ENCODE measurements around the gene ZBTB46.

ZBTB46 gene

GRCh38 chr20:63698739-63699465 lies 132.2 kb downstream of the ZBTB46 start:
- Histone ChIP-seq H3K9ac (ENCODE audit: low read depth, low read length) (no peak overlapping the region), H3K4me3 (ENCODE audit: low read length) (no peak overlapping the region), H3K27ac (ENCODE audit: low read depth, low read length) (peak overlapping the region; percentile 63), H3K36me3 (ENCODE audit: insufficient read depth, low read length) (0 out of 2 replicates have a peak, but pooled peaks cover 3% of the 10 kb centered on the region), H3K9me3 (ENCODE audit: insufficient read depth, low read depth, low read length) (no peaks in the 10 kb centered on the region), H3K4me1 (ENCODE audit: insufficient read depth, low read length) (peaks cover 8% of the 10 kb centered on the region), H3K27me3 (ENCODE audit: insufficient read depth, low read length) (no peaks in the 10 kb centered on the region)
- 50% methylated on average over 19 of the region's 19 CpGs for WGBS

- no peak overlapping the region; the same call in 1 of the 2 replicates for H3K9ac ChIP-seq (ENCODE audit: low read depth, low read length)
- no peaks in the 10 kb centered on the region for H3K27me3 ChIP-seq (ENCODE audit: insufficient read depth, low read length)
- 0 out of 2 replicates have a peak, but pooled peaks cover 6% of the 10 kb centered on the region for H3K36me3 ChIP-seq (ENCODE audit: insufficient read depth, low read length)
- WGBS = 91% methylated on average over 40 of the region's 40 CpGs
- H3K9me3 ChIP-seq (ENCODE audit: insufficient read depth, low read depth, low read length) = no peaks in the 10 kb centered on the region
- no peak overlapping the region for H3K4me3 ChIP-seq (ENCODE audit: low read length)
- no peak overlapping the region for H3K27ac ChIP-seq (ENCODE audit: low read depth, low read length)
- H3K4me1 ChIP-seq (ENCODE audit: insufficient read depth, low read length) = peaks cover 8% of the 10 kb centered on the region
These were observed 133.1 kb downstream of the ZBTB46 start for GRCh38 chr20:63697868-63698545.

- H3K9ac ChIP-seq (ENCODE audit: low read depth, low read length) = no peak overlapping the region
- H3K4me3 ChIP-seq (ENCODE audit: low read length) = no peak overlapping the region
- 87% methylated on average over 7 of the region's 7 CpGs for WGBS
- H3K27me3 ChIP-seq (ENCODE audit: insufficient read depth, low read length) = no peaks in the 10 kb centered on the region
- H3K9me3 ChIP-seq (ENCODE audit: insufficient read depth, low read depth, low read length) = no peaks in the 10 kb centered on the region
- H3K4me1 ChIP-seq (ENCODE audit: insufficient read depth, low read length) = peaks cover 8% of the 10 kb centered on the region
- no peak overlapping the region for H3K27ac ChIP-seq (ENCODE audit: low read depth, low read length)
- H3K36me3 ChIP-seq (ENCODE audit: insufficient read depth, low read length) = 0 out of 2 replicates have a peak, but pooled peaks cover 6% of the 10 kb centered on the region
These were observed 133.7 kb downstream of the ZBTB46 start for GRCh38 chr20:63697357-63697867.

- Histone ChIP-seq H3K27me3 (ENCODE audit: insufficient read depth, low read length) (no peaks in the 10 kb centered on the region), H3K9me3 (ENCODE audit: insufficient read depth, low read depth, low read length) (no peaks in the 10 kb centered on the region), H3K4me1 (ENCODE audit: insufficient read depth, low read length) (peaks cover 8% of the 10 kb centered on the region), H3K4me3 (ENCODE audit: low read length) (peak within 1 kb of the TSS; percentile 36), H3K36me3 (ENCODE audit: insufficient read depth, low read length) (0 out of 2 replicates have a peak, but pooled peaks cover 6% of the 10 kb centered on the region), H3K27ac (ENCODE audit: low read depth, low read length) (peak within 1 kb of the TSS; percentile 25; the same call in 1 of the 2 replicates), H3K9ac (ENCODE audit: low read depth, low read length) (peak within 1 kb of the TSS; percentile 38)
- 70% methylated on average over 52 of the region's 52 CpGs for WGBS
These were observed 134.3 kb downstream of the ZBTB46 start, which contains the start of gene TNFRSF6B for GRCh38 chr20:63696628-63697356. Gene TNFRSF6B (plus strand): TSS chr20:63696652. CDS start chr20:63696768, 116 bp downstream.

GRCh38 chr20:63696306-63696627 lies 134.8 kb downstream of the ZBTB46 start:
- Histone ChIP-seq H3K9ac (ENCODE audit: low read depth, low read length) (no peak overlapping the region), H3K27ac (ENCODE audit: low read depth, low read length) (no peak overlapping the region; the same call in 1 of the 2 replicates), H3K4me3 (ENCODE audit: low read length) (peak overlapping the region; percentile 36; the same call in 1 of the 2 replicates), H3K4me1 (ENCODE audit: insufficient read depth, low read length) (peaks cover 8% of the 10 kb centered on the region), H3K36me3 (ENCODE audit: insufficient read depth, low read length) (0 out of 2 replicates have a peak, but pooled peaks cover 6% of the 10 kb centered on the region), H3K9me3 (ENCODE audit: insufficient read depth, low read depth, low read length) (no peaks in the 10 kb centered on the region), H3K27me3 (ENCODE audit: insufficient read depth, low read length) (no peaks in the 10 kb centered on the region)
- 49% methylated on average over 6 of the region's 6 CpGs for WGBS

- no peaks in the 10 kb centered on the region for H3K27me3 ChIP-seq (ENCODE audit: insufficient read depth, low read length)
- H3K27ac ChIP-seq (ENCODE audit: low read depth, low read length) = no peak overlapping the region; the same call in 1 of the 2 replicates
- no peak overlapping the region for H3K9ac ChIP-seq (ENCODE audit: low read depth, low read length)
- H3K36me3 ChIP-seq (ENCODE audit: insufficient read depth, low read length) = 0 out of 2 replicates have a peak, but pooled peaks cover 6% of the 10 kb centered on the region
- 90% methylated on average over 25 of the region's 25 CpGs for WGBS
- peaks cover 8% of the 10 kb centered on the region for H3K4me1 ChIP-seq (ENCODE audit: insufficient read depth, low read length)
- no peak overlapping the region for H3K4me3 ChIP-seq (ENCODE audit: low read length)
- H3K9me3 ChIP-seq (ENCODE audit: insufficient read depth, low read depth, low read length) = no peaks in the 10 kb centered on the region
These were observed 135.4 kb downstream of the ZBTB46 start for GRCh38 chr20:63695424-63696305.

GRCh38 chr20:63694584-63695423 lies 136.3 kb downstream of the ZBTB46 start:
- H3K36me3 ChIP-seq (ENCODE audit: insufficient read depth, low read length) = 0 out of 2 replicates have a peak, but pooled peaks cover 6% of the 10 kb centered on the region

GRCh38 chr20:63693733-63694583 lies 137.1 kb downstream of the ZBTB46 start:
- Histone ChIP-seq H3K4me3 (ENCODE audit: low read length) (no peak overlapping the region), H3K9ac (ENCODE audit: low read depth, low read length) (no peak overlapping the region), H3K27me3 (ENCODE audit: insufficient read depth, low read length) (no peaks in the 10 kb centered on the region), H3K36me3 (ENCODE audit: insufficient read depth, low read length) (0 out of 2 replicates have a peak, but pooled peaks cover 6% of the 10 kb centered on the region), H3K27ac (ENCODE audit: low read depth, low read length) (no peak overlapping the region), H3K9me3 (ENCODE audit: insufficient read depth, low read depth, low read length) (no peaks in the 10 kb centered on the region), H3K4me1 (ENCODE audit: insufficient read depth, low read length) (peaks cover 1% of the 10 kb centered on the region)
- WGBS = 93% methylated on average over 21 of the region's 21 CpGs

More at GRCh38 chr20:63694584-63695423, 136.3 kb downstream of the ZBTB46 start:
- 94% methylated on average over 37 of the region's 37 CpGs for WGBS
- H3K27me3 ChIP-seq (ENCODE audit: insufficient read depth, low read length) = no peaks in the 10 kb centered on the region
- H3K27ac ChIP-seq (ENCODE audit: low read depth, low read length) = no peak overlapping the region
- H3K4me1 ChIP-seq (ENCODE audit: insufficient read depth, low read length) = peaks cover 8% of the 10 kb centered on the region
- no peak overlapping the region for H3K9ac ChIP-seq (ENCODE audit: low read depth, low read length)
- no peaks in the 10 kb centered on the region for H3K9me3 ChIP-seq (ENCODE audit: insufficient read depth, low read depth, low read length)
- no peak overlapping the region for H3K4me3 ChIP-seq (ENCODE audit: low read length)
